HUDEP-2 (cell line): Measurements from ENCODE around the gene DYNC1H1.

Experiments
- DNase-seq, 76 experiments: peaks; one replicate each; lab custom pipeline; 2025; ENCODE audit not compliant: unreplicated experiment in 76 of 76; lab: John Stamatoyannopoulos, UW

DYNC1H1 gene

GRCh38 chr14:101986953-101987352 is 22.6 kb downstream of the DYNC1H1 start:
- DNase-seq: no peak

DNA sequence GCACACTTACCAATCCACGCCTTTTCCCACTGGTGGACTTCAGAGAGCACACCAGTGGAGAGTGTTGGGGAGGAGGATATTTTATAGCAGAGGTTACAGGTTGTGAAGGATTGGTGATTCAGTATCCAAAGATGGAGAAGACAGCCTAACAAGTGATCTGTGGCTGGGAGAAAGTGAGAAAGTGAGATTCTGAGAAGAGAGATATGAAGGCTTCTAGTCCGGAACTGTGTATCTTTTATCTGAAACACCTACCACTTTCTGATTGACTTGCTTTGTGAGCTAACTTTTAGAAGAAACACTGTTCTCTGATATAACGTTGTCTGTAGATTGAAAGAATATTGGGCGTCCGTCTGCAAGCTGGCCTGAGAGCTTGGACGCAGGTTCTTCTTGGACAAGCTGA is 24.0 kb downstream of the DYNC1H1 start:
- no peak for DNase-seq

DNA sequence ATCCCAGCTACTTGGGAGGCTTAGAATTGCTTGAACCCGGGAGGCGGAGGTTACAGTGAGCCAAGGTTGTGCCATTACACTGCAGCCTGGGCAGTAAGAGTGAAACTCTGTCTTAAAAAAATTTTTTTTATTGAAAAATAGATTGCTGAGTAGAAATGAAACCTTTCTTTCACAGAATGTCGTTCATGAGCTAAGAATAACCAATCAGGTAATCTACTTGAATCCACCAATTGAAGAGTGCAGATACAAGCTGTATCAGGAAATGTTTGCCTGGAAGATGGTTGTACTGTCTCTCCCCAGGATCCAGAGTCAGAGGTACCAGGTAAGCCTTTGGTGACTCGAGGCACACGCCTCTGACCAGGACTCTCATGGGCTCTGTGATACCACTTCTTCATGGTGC is 27.0 kb downstream of the DYNC1H1 start:
- no peak for DNase-seq

- DNase-seq: no peak
Observed at GRCh38 chr14:101992708-101993107, 28.3 kb downstream of the DYNC1H1 start.

- no peak for DNase-seq
Observed at GRCh38 chr14:101997429-101998336, 33.3 kb downstream of the DYNC1H1 start.

DNA sequence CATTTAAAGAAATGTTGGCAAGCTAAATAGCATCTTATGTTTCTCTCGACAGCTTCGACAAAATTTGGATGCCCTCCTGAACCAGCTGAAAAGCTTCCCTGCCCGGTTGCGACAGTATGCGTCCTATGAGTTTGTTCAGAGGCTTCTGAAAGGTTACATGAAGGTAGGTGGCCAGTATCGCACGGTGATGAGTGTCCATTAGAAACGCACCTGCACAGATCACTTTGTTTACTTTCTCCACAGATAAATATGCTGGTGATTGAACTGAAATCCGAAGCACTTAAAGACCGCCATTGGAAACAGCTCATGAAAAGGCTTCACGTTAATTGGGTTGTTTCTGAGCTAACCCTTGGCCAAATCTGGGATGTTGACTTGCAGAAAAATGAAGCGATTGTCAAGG is 36.5 kb downstream of the DYNC1H1 start:
- no peak for DNase-seq

- DNase-seq: no peak
Observed at GRCh38 chr14:102005336-102005735, 41.0 kb downstream of the DYNC1H1 start.

DNA sequence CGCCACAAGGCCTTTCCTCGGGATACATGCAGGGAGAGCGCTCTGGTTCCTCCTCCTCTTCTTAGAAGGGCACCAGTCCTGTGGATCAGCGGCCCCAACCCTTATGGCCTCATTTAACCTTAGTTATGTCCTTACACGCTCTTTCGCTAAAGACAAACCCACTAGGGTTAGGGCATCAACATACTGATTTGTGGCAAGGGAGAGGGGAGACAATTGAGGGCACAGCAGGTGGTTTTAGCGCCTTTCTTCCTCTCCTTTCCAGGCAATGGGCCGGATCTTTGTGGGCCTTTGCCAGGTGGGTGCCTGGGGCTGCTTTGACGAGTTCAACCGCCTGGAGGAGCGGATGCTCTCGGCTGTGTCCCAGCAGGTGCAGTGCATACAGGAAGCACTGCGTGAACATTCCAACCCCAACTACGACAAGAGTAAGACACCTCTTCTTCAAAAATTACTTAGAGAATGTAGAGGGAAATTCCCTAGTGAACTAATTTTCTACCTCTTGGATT is 43.6 kb downstream of the DYNC1H1 start:
- DNase-seq: no peak

DNA sequence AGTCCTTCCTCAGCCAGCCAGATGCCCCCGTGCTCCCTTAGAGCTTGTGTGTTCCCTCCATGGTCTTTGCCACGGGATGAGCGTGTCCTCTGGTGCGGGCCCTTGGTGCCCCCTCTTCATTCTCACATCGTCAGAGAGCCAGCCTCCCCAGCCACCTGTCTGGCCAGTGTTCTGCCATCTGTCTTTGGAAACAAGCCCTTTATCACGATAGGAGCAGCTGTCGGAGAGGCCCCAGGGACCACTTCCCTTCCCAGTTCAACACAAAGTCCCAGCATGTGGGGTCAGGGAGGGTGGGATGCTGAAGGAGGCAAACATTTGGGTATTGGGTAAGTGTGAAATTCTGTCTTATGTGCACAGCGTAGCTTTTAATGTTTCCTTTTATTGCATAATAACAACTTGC is 44.5 kb downstream of the DYNC1H1 start:
- no peak for DNase-seq

DNA sequence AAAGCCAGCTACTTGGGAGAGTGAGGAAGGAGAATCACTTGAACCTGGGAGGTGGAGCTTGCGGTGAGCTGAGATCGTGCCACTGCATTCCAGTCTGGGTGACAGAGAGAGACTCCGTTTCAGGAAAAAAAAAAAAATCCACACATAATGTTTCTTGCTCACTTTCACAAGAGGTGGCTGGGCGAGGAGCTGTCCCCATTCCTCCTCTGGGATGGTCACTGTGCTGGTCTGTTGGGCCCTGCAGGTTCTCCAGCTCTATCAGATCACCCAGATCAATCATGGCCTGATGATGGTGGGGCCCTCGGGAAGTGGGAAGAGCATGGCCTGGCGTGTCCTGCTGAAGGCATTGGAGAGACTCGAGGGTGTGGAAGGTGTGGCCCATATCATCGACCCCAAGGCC is 47.3 kb downstream of the DYNC1H1 start:
- DNase-seq: no peak

DNA sequence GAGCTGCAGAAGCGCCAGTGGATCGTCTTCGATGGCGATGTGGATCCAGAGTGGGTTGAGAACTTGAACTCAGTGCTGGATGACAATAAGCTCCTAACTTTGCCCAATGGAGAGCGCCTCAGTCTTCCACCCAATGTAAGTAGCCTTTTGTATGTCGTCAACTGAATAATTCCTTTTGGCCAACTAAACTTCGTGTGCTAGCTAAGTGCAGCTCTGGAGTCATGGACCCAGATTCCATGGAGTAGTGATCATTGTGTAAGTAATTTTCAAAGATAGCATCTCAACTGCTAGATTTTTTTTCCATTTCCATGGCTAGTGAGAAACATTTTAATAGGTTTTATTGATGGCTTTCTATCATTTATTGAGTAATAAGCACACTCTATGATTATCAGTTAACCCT is 48.0 kb downstream of the DYNC1H1 start:
- DNase-seq: no peak

DNA sequence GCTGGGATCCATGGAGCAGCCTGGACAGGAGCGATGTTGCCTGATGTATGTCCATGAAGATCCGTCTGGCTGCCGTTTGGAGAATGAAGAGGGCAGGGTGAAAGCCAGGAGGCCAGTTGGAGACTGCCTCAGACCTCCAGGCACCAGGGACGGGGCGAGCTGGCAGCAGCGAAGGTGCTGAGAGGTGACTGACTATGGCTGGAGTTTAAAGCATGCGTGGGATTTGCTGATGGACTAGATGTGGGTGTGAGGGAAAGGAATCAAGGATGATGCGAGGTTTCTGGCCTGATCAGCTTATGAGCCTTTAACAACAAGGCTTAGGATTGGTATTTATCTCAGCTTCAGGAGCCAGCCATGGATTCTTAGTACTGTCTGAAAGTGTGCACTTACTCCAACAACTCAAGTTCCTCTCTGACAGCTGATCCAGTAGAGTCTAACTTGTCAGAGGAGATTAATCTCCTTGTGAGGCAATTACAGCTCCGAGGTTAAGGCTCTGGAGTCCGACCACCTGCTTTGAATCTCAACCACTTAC is 49.4 kb downstream of the DYNC1H1 start:
- DNase-seq: no peak

- no peak for DNase-seq
Observed at GRCh38 chr14:102015045-102015685, 50.8 kb downstream of the DYNC1H1 start.

GRCh38 chr14:102015771-102016170 is 51.4 kb downstream of the DYNC1H1 start:
- no peak for DNase-seq

DNA sequence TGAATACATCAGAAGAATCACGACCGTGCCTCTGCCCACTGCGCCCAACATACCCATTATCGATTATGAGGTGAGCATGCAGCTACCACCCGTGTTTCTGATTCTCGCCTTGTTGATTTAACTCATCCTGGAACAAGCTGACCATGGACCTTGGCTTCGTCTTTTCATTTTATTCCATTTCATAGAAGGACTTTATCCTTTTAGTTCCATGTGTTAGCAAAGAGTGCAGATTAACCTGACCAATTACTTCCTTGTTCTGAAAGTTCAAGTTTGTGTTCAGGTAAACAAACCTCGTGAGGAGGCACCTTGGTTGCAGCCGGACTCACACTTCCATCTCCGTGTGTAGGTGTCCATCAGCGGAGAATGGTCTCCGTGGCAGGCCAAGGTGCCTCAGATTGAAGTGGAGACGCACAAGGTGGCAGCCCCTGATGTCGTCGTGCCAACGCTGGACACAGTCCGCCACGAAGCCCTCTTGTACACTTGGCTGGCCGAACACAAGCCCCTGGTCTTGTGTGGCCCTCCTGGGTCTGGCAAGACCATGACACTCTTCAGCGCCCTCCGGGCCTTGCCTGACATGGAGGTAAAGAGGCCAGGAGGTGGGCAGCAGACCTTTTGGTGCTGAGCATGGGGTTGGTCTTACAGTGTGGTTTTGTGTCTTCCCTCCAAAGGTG is 52.2 kb downstream of the DYNC1H1 start:
- DNase-seq: no peak

DNA sequence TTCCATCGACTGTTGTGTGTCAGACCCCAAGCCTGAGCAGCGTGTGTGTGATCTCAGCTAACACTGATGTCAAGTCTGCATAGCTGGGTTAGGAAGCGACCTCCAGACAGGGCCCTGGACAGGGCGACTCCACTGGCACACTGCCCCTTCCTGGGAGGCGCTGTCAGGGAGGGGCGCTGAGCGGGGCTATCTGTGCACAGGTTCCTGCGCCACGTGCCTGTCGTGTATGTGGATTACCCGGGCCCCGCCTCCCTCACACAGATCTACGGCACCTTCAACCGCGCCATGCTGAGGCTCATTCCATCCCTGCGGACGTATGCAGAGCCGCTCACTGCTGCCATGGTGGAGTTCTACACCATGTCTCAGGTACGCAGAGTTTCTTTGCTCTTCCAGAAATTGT is 53.9 kb downstream of the DYNC1H1 start:
- no peak for DNase-seq

DNA sequence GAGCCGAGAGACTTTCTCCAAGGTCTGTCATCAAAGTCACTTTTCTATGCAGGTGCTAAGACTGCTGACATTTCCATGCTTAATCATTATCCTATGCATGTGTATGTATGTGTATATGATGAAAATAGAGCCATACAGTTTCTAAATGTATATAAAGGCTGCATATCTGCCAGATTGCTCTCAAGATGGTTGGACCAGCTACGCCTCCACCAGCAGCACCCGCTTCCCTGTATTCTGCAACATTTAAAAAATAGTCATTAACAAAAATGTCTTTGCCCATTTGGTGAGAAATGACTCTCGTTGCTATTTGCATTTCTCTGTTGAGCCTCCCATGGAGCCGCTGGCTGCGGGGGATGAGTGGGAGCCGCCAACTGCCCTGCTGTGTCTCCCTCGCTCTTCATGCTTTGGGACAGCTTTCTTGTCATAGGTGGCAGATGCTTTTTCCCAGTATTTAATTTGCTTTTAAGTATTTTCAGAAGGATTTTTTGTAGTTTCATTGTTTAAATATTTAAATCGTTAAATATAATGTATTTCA is 54.7 kb downstream of the DYNC1H1 start:
- DNase-seq: no peak

- no peak for DNase-seq
Observed at GRCh38 chr14:102020058-102020971, 55.9 kb downstream of the DYNC1H1 start.

GRCh38 chr14:102026934-102027333 is 62.6 kb downstream of the DYNC1H1 start:
- DNase-seq: no peak

- no peak for DNase-seq
Observed at GRCh38 chr14:102027951-102028350, 63.6 kb downstream of the DYNC1H1 start.
